Tibial artery (tissue), 4 donors: ENCODE results near the gene LRRC14B.

ENCODE experiments used
- DNase-seq, 2 donors: peaks; one replicate each; pipeline ENCODE4 v3.0.0-alpha.2; 2019
- H3K27ac ChIP-seq, 2 donors: fragments of 200-600 bp; sonication (generic) in 1 of 2; 1 replicate in 1 of 2; 2 replicates in 1 of 2; pipeline ENCODE4 v1.5.1; 2018 to 2019; ENCODE audit warnings: mild to moderate bottlenecking in 1 of 2
- H3K27me3 ChIP-seq, 2 donors: fragments of 200-600 bp; sonication (generic) in 1 of 2; one replicate each; pipeline versions ENCODE4 v1.5.1 to v1.6.0; 2016 to 2019
- H3K36me3 ChIP-seq, 3 donors: fragments of 200-600 bp; sonication (generic) in 2 of 3; one replicate each; pipeline ENCODE4 v1.5.1; 2016 to 2019; ENCODE audit warnings: mild to moderate bottlenecking in 2 of 3
- H3K4me1 ChIP-seq, 4 donors: fragments of 200-600 bp; sonication (generic) in 2 of 4; 1 replicate in 3 of 4; 2 replicates in 1 of 4; pipeline ENCODE4 v1.5.1; 2016 to 2019
- H3K4me3 ChIP-seq, 2 donors: fragments of 200-600 bp; sonication (generic) in 1 of 2; 1 replicate in 1 of 2; 2 replicates in 1 of 2; pipeline ENCODE4 v1.5.1; 2018 to 2019; ENCODE audit warnings: mild to moderate bottlenecking in 2 of 2
- H3K9me3 ChIP-seq, 3 donors: fragments of 200-600 bp; sonication (generic) in 1 of 3; one replicate each; pipeline ENCODE4 v1.5.1; 2016 to 2019
- intact Hi-C: fragments of 100-400 bp; cut with DNase I; formaldehyde crosslinking; loops from one replicate; pipeline ENCODE4 v1.15.0; 2023; ENCODE audit warnings: low total_unique reads
- TF ChIP-seq, protein P1 (sequence below), 2 experiments: fragments of 200-600 bp in 1 of 2; fragments of 450-650 bp in 1 of 2; IDR thresholded peaks; one replicate each; pipeline ENCODE4 v1.5.1; 2017 to 2019; ENCODE audit warnings: antibody characterized with exemption in 2 of 2, mild to moderate bottlenecking in 1 of 2, moderate library complexity in 1 of 2

LRRC14B gene

GRCh38 chr5:153256-153655, 38.0 kb upstream of the LRRC14B start:
- Histone ChIP-seq H3K36me3 (peaks cover 0 to 8% (median 0%) of the 10 kb centered on the region in 3 donors), H3K27me3 (peaks cover 0 to 6% of the 10 kb centered on the region in 2 donors), H3K4me3 (no peak overlapping the region), H3K27ac (no peak overlapping the region), H3K4me1 (no peaks in the 10 kb centered on the region), H3K9me3 (no peaks in the 10 kb centered on the region)
- TF ChIP-seq, protein P1, sequence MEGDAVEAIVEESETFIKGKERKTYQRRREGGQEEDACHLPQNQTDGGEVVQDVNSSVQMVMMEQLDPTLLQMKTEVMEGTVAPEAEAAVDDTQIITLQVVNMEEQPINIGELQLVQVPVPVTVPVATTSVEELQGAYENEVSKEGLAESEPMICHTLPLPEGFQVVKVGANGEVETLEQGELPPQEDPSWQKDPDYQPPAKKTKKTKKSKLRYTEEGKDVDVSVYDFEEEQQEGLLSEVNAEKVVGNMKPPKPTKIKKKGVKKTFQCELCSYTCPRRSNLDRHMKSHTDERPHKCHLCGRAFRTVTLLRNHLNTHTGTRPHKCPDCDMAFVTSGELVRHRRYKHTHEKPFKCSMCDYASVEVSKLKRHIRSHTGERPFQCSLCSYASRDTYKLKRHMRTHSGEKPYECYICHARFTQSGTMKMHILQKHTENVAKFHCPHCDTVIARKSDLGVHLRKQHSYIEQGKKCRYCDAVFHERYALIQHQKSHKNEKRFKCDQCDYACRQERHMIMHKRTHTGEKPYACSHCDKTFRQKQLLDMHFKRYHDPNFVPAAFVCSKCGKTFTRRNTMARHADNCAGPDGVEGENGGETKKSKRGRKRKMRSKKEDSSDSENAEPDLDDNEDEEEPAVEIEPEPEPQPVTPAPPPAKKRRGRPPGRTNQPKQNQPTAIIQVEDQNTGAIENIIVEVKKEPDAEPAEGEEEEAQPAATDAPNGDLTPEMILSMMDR (IDR thresholded peaks at IDR 0.05): no peak
- no peak for DNase-seq
- intact Hi-C loops: no loop called here

- Histone ChIP-seq H3K27me3 (peaks cover 0 to 15% of the 10 kb centered on the region in 2 donors), H3K9me3 (no peaks in the 10 kb centered on the region), H3K27ac (no peak overlapping the region), H3K4me1 (no peaks in the 10 kb centered on the region), H3K36me3 (peaks cover 0 to 8% (median 0%) of the 10 kb centered on the region in 3 donors), H3K4me3 (no peak overlapping the region)
- no peak for DNase-seq
- intact Hi-C loops: no loop called here
- TF ChIP-seq, protein P1 (IDR thresholded peaks at IDR 0.05): no peak
Observed at GRCh38 chr5:154236-154635, 37.1 kb upstream of the LRRC14B start.

GRCh38 chr5:154826-155225, 36.5 kb upstream of the LRRC14B start:
- H3K27ac ChIP-seq: no peak overlapping the region
- intact Hi-C loops: no loop called here
- peaks cover 0 to 8% (median 0%) of the 10 kb centered on the region in 3 donors for H3K36me3 ChIP-seq
- TF ChIP-seq, protein P1 (IDR thresholded peaks at IDR 0.05): no peak
- no peaks in the 10 kb centered on the region for H3K4me1 ChIP-seq
- peaks cover 0 to 21% of the 10 kb centered on the region in 2 donors for H3K27me3 ChIP-seq
- H3K4me3 ChIP-seq: no peak overlapping the region
- no peaks in the 10 kb centered on the region for H3K9me3 ChIP-seq
- DNase-seq: no peak

GRCh38 chr5:155651-156410, 35.5 kb upstream of the LRRC14B start:
- Histone ChIP-seq H3K9me3 (no peaks in the 10 kb centered on the region), H3K27me3 (peaks cover 0 to 27% of the 10 kb centered on the region in 2 donors), H3K4me3 (no peak overlapping the region), H3K27ac (no peak overlapping the region), H3K36me3 (peaks cover 0 to 8% (median 0%) of the 10 kb centered on the region in 3 donors), H3K4me1 (no peaks in the 10 kb centered on the region)
- TF ChIP-seq, protein P1 (IDR thresholded peaks at IDR 0.05): no peak
- intact Hi-C loops: no loop called here
- DNase-seq: no peak

- H3K4me1 ChIP-seq: no peaks in the 10 kb centered on the region
- H3K36me3 ChIP-seq: peaks cover 0 to 8% (median 0%) of the 10 kb centered on the region in 3 donors
- peaks cover 0 to 27% of the 10 kb centered on the region in 2 donors for H3K27me3 ChIP-seq
- no peak overlapping the region for H3K4me3 ChIP-seq
- intact Hi-C loops: no loop called here
- DNase-seq: no peak
- no peak overlapping the region for H3K27ac ChIP-seq
- TF ChIP-seq, protein P1 (IDR thresholded peaks at IDR 0.05): no peak
- H3K9me3 ChIP-seq: no peaks in the 10 kb centered on the region
Observed at GRCh38 chr5:156411-157072, 34.8 kb upstream of the LRRC14B start.
